Transverse colon (tissue), 4 donors: Measurements from ENCODE around the gene LRRC45.

Experiments used
- EP300 ChIP-seq: sonication (generic); formaldehyde crosslinking; IDR thresholded peaks from one replicate; pipeline ENCODE4 v1.6.1; 2017; ENCODE audit warnings: antibody characterized with exemption, low read depth
- POLR2A ChIP-seq: fragments of 450-650 bp; IDR thresholded peaks from one replicate; pipeline ENCODE4 v1.6.1; 2016; ENCODE audit warnings: antibody characterized with exemption, mild to moderate bottlenecking, moderate library complexity
- POLR2AphosphoS5 ChIP-seq, 3 donors: sonication (generic); formaldehyde crosslinking; IDR thresholded peaks; one replicate each; pipeline ENCODE4 v1.6.1; 2016; ENCODE audit warnings: antibody characterized with exemption in 3 of 3
- TF ChIP-seq, protein P1 (sequence below), 5 experiments: fragments of 200-600 bp in 3 of 5; fragments of 450-650 bp in 2 of 5; sonication (generic) in 3 of 5; IDR thresholded peaks; 1 replicate in 2 of 5; 2 replicates in 3 of 5; pipeline ENCODE4 v1.5.1; 2016 to 2017; ENCODE audit warnings: antibody characterized with exemption in 5 of 5, inconsistent platforms in 3 of 5, mild to moderate bottlenecking in 2 of 5, moderate library complexity in 1 of 5

DNA sequence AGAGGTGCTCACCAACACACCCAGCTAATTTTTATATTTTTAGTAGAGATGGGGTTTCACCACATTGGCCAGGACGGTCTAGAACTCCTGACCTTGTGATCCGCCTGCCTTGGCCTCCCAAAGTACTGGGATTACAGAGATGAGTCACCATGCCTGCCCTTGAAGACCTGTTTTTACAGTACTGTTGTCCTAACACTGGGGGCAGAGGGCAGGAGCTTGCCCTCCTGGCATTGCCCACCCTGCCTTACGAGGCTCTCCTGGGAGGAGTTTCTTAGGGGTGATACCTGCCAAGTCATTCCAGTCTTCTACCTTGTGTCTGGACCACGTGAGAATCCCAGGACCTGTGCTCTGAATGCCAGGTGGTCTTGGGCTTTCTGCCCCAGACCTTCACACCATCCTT lies 43.0 kb upstream of the LRRC45 start:
- TF ChIP-seq POLR2A (no peak), EP300 (no peak), POLR2AphosphoS5 (IDR thresholded peaks at IDR 0.05) (no peak)
- TF ChIP-seq, protein P1, sequence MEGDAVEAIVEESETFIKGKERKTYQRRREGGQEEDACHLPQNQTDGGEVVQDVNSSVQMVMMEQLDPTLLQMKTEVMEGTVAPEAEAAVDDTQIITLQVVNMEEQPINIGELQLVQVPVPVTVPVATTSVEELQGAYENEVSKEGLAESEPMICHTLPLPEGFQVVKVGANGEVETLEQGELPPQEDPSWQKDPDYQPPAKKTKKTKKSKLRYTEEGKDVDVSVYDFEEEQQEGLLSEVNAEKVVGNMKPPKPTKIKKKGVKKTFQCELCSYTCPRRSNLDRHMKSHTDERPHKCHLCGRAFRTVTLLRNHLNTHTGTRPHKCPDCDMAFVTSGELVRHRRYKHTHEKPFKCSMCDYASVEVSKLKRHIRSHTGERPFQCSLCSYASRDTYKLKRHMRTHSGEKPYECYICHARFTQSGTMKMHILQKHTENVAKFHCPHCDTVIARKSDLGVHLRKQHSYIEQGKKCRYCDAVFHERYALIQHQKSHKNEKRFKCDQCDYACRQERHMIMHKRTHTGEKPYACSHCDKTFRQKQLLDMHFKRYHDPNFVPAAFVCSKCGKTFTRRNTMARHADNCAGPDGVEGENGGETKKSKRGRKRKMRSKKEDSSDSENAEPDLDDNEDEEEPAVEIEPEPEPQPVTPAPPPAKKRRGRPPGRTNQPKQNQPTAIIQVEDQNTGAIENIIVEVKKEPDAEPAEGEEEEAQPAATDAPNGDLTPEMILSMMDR (IDR thresholded peaks at IDR 0.05) = no peak
